HepG2 (cell line): ENCODE data around the gene MDH2. TPM values are rescaled to one million over a fixed set of nuclear protein-coding genes. Genes with fewer than 3 reads are reported as not detected.

Experiments used
- ATAC-seq: fragments of 200-7000 bp; cut with Tn5 transposase; 3 replicates; pipeline ENCODE4 v1.9.1; 2020; ENCODE audit warnings: mild to moderate bottlenecking, moderate library complexity
- Bru-seq: library from RNA; stranded (reverse); fragments of 400-500 nt; gene quantifications from one replicate; lab custom pipeline; 2021; lab: Mats Ljungman, UMichigan
- BruChase-seq, 2 experiments: library from RNA; stranded (reverse); fragments of 400-500 nt; gene quantifications; one replicate each; lab custom pipeline; 2021; lab: Mats Ljungman, UMichigan
- BruUV-seq: library from RNA; stranded (reverse); fragments of 400-500 nt; replicated peaks from 2 replicates; lab custom pipeline; 2021; lab: Mats Ljungman, UMichigan
- CTCF ChIA-PET: fragments of 300-600 bp; formaldehyde crosslinking; extraction: SDS; loops from one replicate; lab custom pipeline; 2021; ENCODE audit warnings: low total read pairs, inconsistent platforms, low intra/inter-chr PET ratio; lab: Yijun Ruan, JAX
- POLR2A ChIA-PET: fragments of 350-600 bp; sonication (Branson Sonifier 250); formaldehyde crosslinking; loops from one replicate; lab custom pipeline; 2020; ENCODE audit warnings: antibody characterized with exemption, inconsistent platforms; lab: Yijun Ruan, JAX
- DNase-seq: peaks from one replicate; pipeline ENCODE4 v3.0.0-alpha.2; 2015; ENCODE audit warnings: low spot score
- FAIRE-seq: peaks from 3 replicates; lab custom pipeline; 2011; peaks lifted over from hg19 to GRCh38; lab: Jason Lieb, UNC
- H2AFZ ChIP-seq: one replicate; pipeline ENCODE4 v1.6.1; 2011; ENCODE audit warnings: low read length, inconsistent platforms
- H3K27ac ChIP-seq: fragments of 300-600 bp; 3 replicates; pipeline ENCODE4 v1.8.0; 2011; ENCODE audit warnings: mixed run types, mild to moderate bottlenecking, mixed read lengths, low read length, inconsistent platforms; ENCODE audit not compliant: insufficient read depth; ENCODE audit errors: extremely low read length
- H3K27me3 ChIP-seq, 2 experiments: fragments of 200-600 bp in 1 of 2; 2 replicates in 1 of 2; 3 replicates in 1 of 2; pipeline versions ENCODE4 v1.6.0 to v1.8.0; 2011; ENCODE audit warnings: low read length in 2 of 2, mild to moderate bottlenecking in 2 of 2, moderate library complexity in 2 of 2, inconsistent platforms in 1 of 2; ENCODE audit not compliant: insufficient read depth in 2 of 2, control insufficient read depth in 1 of 2
- H3K36me3 ChIP-seq, 2 experiments: fragments of 200-600 bp in 1 of 2; replicated peaks in 1 of 2; 2 replicates in 1 of 2; 3 replicates in 1 of 2; pipeline versions ENCODE4 v1.5.1 to v1.8.0; 2011; ENCODE audit warnings: low read length in 2 of 2, inconsistent platforms in 1 of 2; ENCODE audit not compliant: insufficient read depth in 2 of 2, control insufficient read depth in 1 of 2
- H3K4me1 ChIP-seq: 2 replicates; pipeline ENCODE4 v1.5.1; 2012; ENCODE audit warnings: low read length, inconsistent platforms; ENCODE audit not compliant: insufficient read depth
- H3K4me2 ChIP-seq: 2 replicates; pipeline ENCODE4 v1.6.0; 2011; ENCODE audit warnings: low read depth, low read length, inconsistent platforms
- H3K4me3 ChIP-seq, 3 experiments: fragments of 200-600 bp in 1 of 3; sonication (generic), shearing (Covaris generic) in 1 of 3; replicated peaks in 1 of 3; 2 replicates each; pipeline ENCODE4 v1.5.1; 2011 to 2016; ENCODE audit warnings: low read length in 3 of 3, inconsistent platforms in 2 of 3, low read depth in 2 of 3, mild to moderate bottlenecking in 2 of 3, control low read depth in 1 of 3, mixed read lengths in 1 of 3; ENCODE audit not compliant: insufficient read depth in 1 of 3
- H3K79me2 ChIP-seq: one replicate; pipeline ENCODE4 v1.6.1; 2011; ENCODE audit warnings: low read length, inconsistent platforms; ENCODE audit not compliant: insufficient read depth
- H3K9ac ChIP-seq: 2 replicates; pipeline ENCODE4 v1.6.0; 2011; ENCODE audit warnings: mild to moderate bottlenecking, low read depth, low read length, inconsistent platforms; ENCODE audit not compliant: insufficient read depth
- H3K9me3 ChIP-seq: 2 replicates; pipeline ENCODE4 v1.5.1; 2012; ENCODE audit warnings: mild to moderate bottlenecking, low read length
- H4K20me1 ChIP-seq: 2 replicates; pipeline ENCODE4 v1.6.0; 2011; ENCODE audit warnings: inconsistent platforms, mild to moderate bottlenecking, low read length, moderate library complexity; ENCODE audit not compliant: insufficient read depth
- BATF2 ChIP-seq: sonication (generic); formaldehyde crosslinking; IDR thresholded peaks from 2 replicates; pipeline ENCODE4 v1.8.0; 2022; ENCODE audit warnings: mild to moderate bottlenecking, missing genetic modification reagents, moderate library complexity
- GLMP ChIP-seq: sonication (generic); formaldehyde crosslinking; IDR thresholded peaks from 2 replicates; pipeline ENCODE4 v1.9.0; 2021; ENCODE audit warnings: missing genetic modification reagents, mild to moderate bottlenecking, borderline replicate concordance
- HNRNPL ChIP-seq: fragments of 200-400 bp; formaldehyde crosslinking; IDR thresholded peaks from 2 replicates; pipeline ENCODE4 v1.6.1; 2017; ENCODE audit warnings: mild to moderate bottlenecking, low read depth, low read length
- RBFOX2 ChIP-seq: fragments of 200-400 bp; formaldehyde crosslinking; IDR thresholded peaks from 2 replicates; pipeline ENCODE4 v1.6.1; 2017; ENCODE audit warnings: low read depth, mild to moderate bottlenecking, low read length
- SMAD1 ChIP-seq: sonication (generic); formaldehyde crosslinking; IDR thresholded peaks from 2 replicates; pipeline ENCODE4 v1.4.0; 2020; ENCODE audit warnings: missing genetic modification reagents, low read depth, mild to moderate bottlenecking, borderline replicate concordance
- ZNF280D ChIP-seq: sonication (generic); formaldehyde crosslinking; IDR thresholded peaks from 2 replicates; pipeline ENCODE4 v1.5.1; 2020; ENCODE audit warnings: mild to moderate bottlenecking, missing genetic modification reagents
- ZNF746 ChIP-seq: sonication (generic); formaldehyde crosslinking; IDR thresholded peaks from 2 replicates; pipeline ENCODE4 v1.8.0; 2022; ENCODE audit warnings: mild to moderate bottlenecking, missing genetic modification reagents
- ZSCAN31 ChIP-seq: sonication (generic); formaldehyde crosslinking; IDR thresholded peaks from 2 replicates; pipeline ENCODE4 v1.5.0; 2020; ENCODE audit warnings: low read depth, mild to moderate bottlenecking, missing genetic modification reagents
- WGBS: methylation state at CpG from one replicate; pipeline ENCODE4 v1.1.6; 2017; ENCODE audit warnings: low lambda C conversion rate; 5-methylcytosine and 5-hydroxymethylcytosine counted together
- in situ Hi-C: cut with HindIII; loops from 2 replicates; pipeline ENCODE4 v1.10.0; 2017; ENCODE audit warnings: low pct_unique_long_range_greater_than_20kb; ENCODE audit not compliant: extremely low pct_ligation_motif_present
- intact Hi-C: fragments of 100-400 bp; cut with micrococcal nuclease; formaldehyde crosslinking; loops from one replicate; pipeline ENCODE4 v1.10.0; 2022; ENCODE audit not compliant: unreplicated experiment
- long read RNA-seq, 2 experiments: library from RNA in 1 of 2; library from polyadenylated mRNA in 1 of 2; stranded (forward) in 1 of 2; unstranded in 1 of 2; transcript quantifications; one replicate each; pipeline ENCODE4 v2.0.0, GENCODE V29; 2019 to 2022
- polyA minus RNA-seq, 3 experiments: library from RNA; depleted of rRNA, polyadenylated mRNA; stranded (reverse); fragments of >200 nt; gene quantifications; 2 replicates each; pipeline ENCODE4 v1.2.3, GENCODE V29; 2011; ENCODE audit warnings: low replicate concordance in 1 of 3
- polyA plus RNA-seq, 8 experiments: library from polyadenylated mRNA; depleted of rRNA in 3 of 8; stranded (reverse) in 7 of 8; unstranded in 1 of 8; fragments of >200 nt; fragmentation: Illumina TruSeq in 4 of 8; extraction: Trizol in 4 of 8; gene quantifications; 2 replicates each; pipeline versions ENCODE4 v1.2.1 to v1.2.3, GENCODE V29; 2011 to 2016; ENCODE audit warnings: low read depth in 4 of 8, missing spikeins in 1 of 8, mixed read lengths in 1 of 8; ENCODE audit not compliant: insufficient read depth in 1 of 8
- total RNA-seq, 5 experiments: library from RNA; depleted of rRNA; stranded (reverse); fragments of >200 nt; fragmentation: Illumina TruSeq; extraction: Trizol; gene quantifications; 2 replicates each; pipeline ENCODE4 v1.2.3, GENCODE V29; 2016; ENCODE audit warnings: low read depth in 1 of 5

Gene MDH2
- 90.3 and 107 TPM in 2 replicates for total RNA-seq (2016; rRNA removed; fragmentation: Illumina TruSeq; extraction: Trizol)
- 35.9 and 38.8 TPM in 2 replicates for total RNA-seq (2016; cell fraction: cytosol; rRNA removed; fragmentation: Illumina TruSeq; extraction: Trizol; ENCODE audit: low read depth)
- total RNA-seq (2016; cell fraction: insoluble cytoplasmic fraction; rRNA removed; fragmentation: Illumina TruSeq; extraction: Trizol), result 93.0 and 94.6 TPM in 2 replicates
- 44.2 and 48.6 TPM in 2 replicates for total RNA-seq (2016; cell fraction: membrane; rRNA removed; fragmentation: Illumina TruSeq; extraction: Trizol)
- total RNA-seq (2016; cell fraction: nucleus; rRNA removed; fragmentation: Illumina TruSeq; extraction: Trizol), result 45.4 and 53.0 TPM in 2 replicates
- 81.4 and 90.1 TPM in 2 replicates for polyA plus RNA-seq (2011; rRNA removed)
- 48.1 and 61.9 TPM in 2 replicates for polyA plus RNA-seq (2011; cell fraction: cytosol; rRNA removed)
- polyA plus RNA-seq (2011; cell fraction: nucleus; rRNA removed), result 51.2 and 52.4 TPM in 2 replicates
- polyA plus RNA-seq (2012), result 126 and 145 TPM in 2 replicates
- 80.9 and 96.5 TPM in 2 replicates for polyA plus RNA-seq (2016; cell fraction: cytosol; fragmentation: Illumina TruSeq; extraction: Trizol; ENCODE audit: low read depth)
- polyA plus RNA-seq (2016; cell fraction: insoluble cytoplasmic fraction; fragmentation: Illumina TruSeq; extraction: Trizol; ENCODE audit: low read depth), result 203 and 256 TPM in 2 replicates
- polyA plus RNA-seq (2016; cell fraction: membrane; fragmentation: Illumina TruSeq; extraction: Trizol; ENCODE audit: low read depth), result 77.6 and 81.5 TPM in 2 replicates
- 113 and 123 TPM in 2 replicates for polyA plus RNA-seq (2016; cell fraction: nucleus; fragmentation: Illumina TruSeq; extraction: Trizol; ENCODE audit: insufficient read depth, low read depth)
- polyA minus RNA-seq (2011; rRNA and poly(A)+ RNA removed; ENCODE audit: low replicate concordance), result 189 and 195 TPM in 2 replicates
- 86.4 and 103 TPM in 2 replicates for polyA minus RNA-seq (2011; cell fraction: cytosol; rRNA and poly(A)+ RNA removed)
- 29.9 and 37.8 TPM in 2 replicates for polyA minus RNA-seq (2011; cell fraction: nucleus; rRNA and poly(A)+ RNA removed)
- percentile 78 among the genes with signal in this experiment for Bru-seq, nascent RNA
- percentile 84 among the genes with signal in this experiment for BruChase-seq, experiment 1, labeled RNA remaining after a 6-hour chase
- BruChase-seq, experiment 2, labeled RNA remaining after a 2-hour chase, result percentile 75 among the genes with signal in this experiment
- long read RNA-seq, experiment 1, transcript MDH2-204 (8 exons, 2,020 nt), result minor isoform, 10 of 508 reads
- long read RNA-seq, experiment 1, transcript MDH2-201 (9 exons, 2,209 nt), result major isoform, 458 of 508 reads
- long read RNA-seq, experiment 1, partial matches to known transcripts, result 24 of 508 reads
- long read RNA-seq, experiment 1, other reads (novel, unspliced or antisense), result 14 of 508 reads
- long read RNA-seq, experiment 2, transcript MDH2-201 (9 exons, 2,209 nt), result major isoform, 477 of 575 reads
- long read RNA-seq, experiment 2, transcript MDH2-204 (8 exons, 2,020 nt), result minor isoform, 9 of 575 reads
- long read RNA-seq, experiment 2, partial matches to known transcripts, result 56 of 575 reads
- long read RNA-seq, experiment 2, other reads (novel, unspliced or antisense), result 31 of 575 reads

- in situ Hi-C loops, result no loop called here
- POLR2A ChIA-PET, result interaction anchor here (0.9 to 2.4 kb wide), 21 partner anchors 8 to 169 kb away, joined by 3 to 16 read pairs (median 5); partner anchors contain the start of gene RHBDD2
- Histone ChIP-seq H3K27me3 (no peaks in the 10 kb centered on the region; a peak in 1 of 5 replicates), H3K9ac (peak within 1 kb of the TSS; percentile 99), H3K4me2 (peak within 1 kb of the TSS; percentile 92), H3K4me1 (peaks cover 63% of the 10 kb centered on the region), H3K4me3 (peak within 1 kb of the TSS; percentile 86 to 98 (median 95)), H3K79me2 (peaks cover 63% of the 10 kb centered on the region), H4K20me1 (no peaks in the 10 kb centered on the region), H3K27ac (peak within 1 kb of the TSS; percentile 90), H3K9me3 (no peaks in the 10 kb centered on the region), H3K36me3 (peaks cover 1 to 23% of the 10 kb centered on the region in 2 experiments; a peak in 4 of 5 replicates), H2AFZ (peak within 1 kb of the TSS; percentile 29)
- peak; percentile 95 for DNase-seq
- intact Hi-C loops, result loop anchor here (5.0 kb wide), 1 partner anchor 84 kb away; no protein-coding TSS in a partner anchor
- peak; percentile 86 for FAIRE-seq
- peak; percentile 97 for ATAC-seq
- 1% methylated on average over 19 of the region's 58 CpGs for WGBS
- CTCF ChIA-PET, result no interaction called here
- BruUV-seq, result TSS peak; percentile 73
- TF ChIP-seq ZNF280D (CRISPR knock-in tag) (no peak), HNRNPL (peak; percentile 94), ZSCAN31 (peak; percentile 69; the same call in 1 of the 2 replicates), GLMP (CRISPR knock-in tag) (no peak), SMAD1 (CRISPR knock-in tag) (no peak; the same call in 1 of the 2 replicates), ZNF746 (CRISPR knock-in tag) (no peak), RBFOX2 (peak; percentile 99), BATF2 (CRISPR knock-in tag) (no peak)
Measured at GRCh38 chr7:76047811-76048667, at the start of gene MDH2, which contains the start of gene STYXL1. TSS of gene MDH2 (plus strand) at chr7:76048106. CDS start at chr7:76048161, 55 bp downstream. TSS of gene STYXL1 (minus strand) at chr7:76048000. CDS start at chr7:76030523, 17,477 bp downstream.
